Endothelial cell of umbilical vein (primary cell): ENCODE results near the gene KIAA1614. TPM values are rescaled to one million over a fixed set of nuclear protein-coding genes. Genes with fewer than 3 reads are reported as not detected.

Experiments used
- BruUV-seq: library from RNA; stranded (reverse); fragments of 400-500 nt; replicated peaks from 2 replicates; lab custom pipeline; 2021; lab: Mats Ljungman, UMichigan
- CTCF ChIA-PET: fragments of 300-600, 350-600 bp; sonication (Branson Sonifier 250); formaldehyde crosslinking; loops from one replicate; lab custom pipeline; 2021; ENCODE audit warnings: antibody characterized with exemption, inconsistent platforms; lab: Charles Lee
- POLR2A ChIA-PET: fragments of 300-600, 350-600 bp; sonication (Branson Sonifier 250); formaldehyde crosslinking; loops from one replicate; lab custom pipeline; 2021; ENCODE audit warnings: antibody characterized with exemption, inconsistent platforms; lab: Charles Lee
- DNase-seq: peaks from one replicate; pipeline ENCODE4 v3.0.0-alpha.2; 2011; ENCODE audit warnings: low read depth, low spot score
- FAIRE-seq: peaks from 2 replicates; lab custom pipeline; 2011; peaks lifted over from hg19 to GRCh38; lab: Jason Lieb, UNC
- H2AFZ ChIP-seq: 2 replicates; pipeline ENCODE4 v1.6.0; 2012; ENCODE audit warnings: low read depth, low read length, control low read depth, inconsistent platforms
- H3K27ac ChIP-seq: 2 replicates; pipeline ENCODE4 v1.5.1; 2011; ENCODE audit warnings: low read depth, mild to moderate bottlenecking, control low read depth, low read length, moderate library complexity; ENCODE audit not compliant: insufficient read depth
- H3K27me3 ChIP-seq, 2 experiments: 2 replicates each; pipeline versions ENCODE4 v1.6.0 to v1.6.1; 2011; ENCODE audit warnings: low read length in 2 of 2, mixed read lengths in 1 of 2; ENCODE audit not compliant: control insufficient read depth in 2 of 2, insufficient read depth in 2 of 2
- H3K36me3 ChIP-seq, 2 experiments: 2 replicates in 1 of 2; 3 replicates in 1 of 2; pipeline ENCODE4 v1.5.1; 2011; ENCODE audit warnings: low read length in 2 of 2, mild to moderate bottlenecking in 1 of 2, moderate library complexity in 1 of 2; ENCODE audit not compliant: control insufficient read depth in 2 of 2, insufficient read depth in 2 of 2; ENCODE audit errors: extremely low read depth in 1 of 2
- H3K4me1 ChIP-seq: 3 replicates; pipeline ENCODE4 v1.5.1; 2011; ENCODE audit warnings: mild to moderate bottlenecking, low read length; ENCODE audit not compliant: control insufficient read depth, insufficient read depth; ENCODE audit errors: extremely low read depth
- H3K4me2 ChIP-seq: 2 replicates; pipeline ENCODE4 v1.6.1; 2011; ENCODE audit warnings: low read length, control low read depth, mixed read lengths; ENCODE audit not compliant: insufficient read depth
- H3K4me3 ChIP-seq, 3 experiments: fragments of 200-600 bp in 1 of 3; sonication (generic), shearing (Covaris generic) in 1 of 3; replicated peaks in 1 of 3; 2 replicates each; pipeline ENCODE4 v1.5.1; 2011 to 2016; ENCODE audit warnings: control low read depth in 3 of 3, low read length in 3 of 3, mild to moderate bottlenecking in 2 of 3, inconsistent platforms in 1 of 3, low read depth in 1 of 3, moderate library complexity in 1 of 3; ENCODE audit not compliant: insufficient read depth in 1 of 3
- H3K79me2 ChIP-seq: 2 replicates; pipeline ENCODE4 v1.6.0; 2012; ENCODE audit warnings: low read length, inconsistent platforms; ENCODE audit not compliant: control insufficient read depth, insufficient read depth
- H3K9ac ChIP-seq: replicated peaks from 2 replicates; pipeline ENCODE3; 2011; ENCODE audit warnings: low read length, control low read depth; ENCODE audit not compliant: insufficient read depth; ENCODE audit errors: extremely low read depth
- H3K9me1 ChIP-seq: replicated peaks from 3 replicates; pipeline ENCODE4 v1.6.0; 2011; ENCODE audit warnings: mild to moderate bottlenecking, low read length; ENCODE audit not compliant: control insufficient read depth, insufficient read depth; ENCODE audit errors: extremely low read depth
- H3K9me3 ChIP-seq: replicated peaks from 2 replicates; pipeline ENCODE4 v1.5.1; 2012; ENCODE audit warnings: low read length, inconsistent platforms; ENCODE audit not compliant: control insufficient read depth, insufficient read depth
- H4K20me1 ChIP-seq: replicated peaks from 2 replicates; pipeline ENCODE3; 2011; ENCODE audit warnings: mild to moderate bottlenecking, low read length; ENCODE audit not compliant: control insufficient read depth, insufficient read depth; ENCODE audit errors: extremely low read depth
- CTCF ChIP-seq, 2 donors: IDR thresholded peaks; 1 replicate in 1 of 2; 2 replicates in 1 of 2; pipeline ENCODE4 v1.5.1; 2011; ENCODE audit warnings: low read length in 2 of 2, mild to moderate bottlenecking in 2 of 2, moderate library complexity in 2 of 2, control low read depth in 1 of 2, inconsistent platforms in 1 of 2, low read depth in 1 of 2; ENCODE audit not compliant: insufficient read depth in 1 of 2; ENCODE audit errors: extremely low read depth in 1 of 2
- FOS ChIP-seq: IDR thresholded peaks from 2 replicates; pipeline ENCODE4 v1.6.1; 2011; ENCODE audit warnings: mild to moderate bottlenecking, low read length, moderate library complexity, borderline replicate concordance; ENCODE audit not compliant: insufficient read depth
- GATA2 ChIP-seq: IDR thresholded peaks from 2 replicates; pipeline ENCODE4 v1.7.0; 2011; ENCODE audit warnings: low read depth, mild to moderate bottlenecking, moderate library complexity, mixed read lengths, low read length; ENCODE audit not compliant: insufficient read length, insufficient read depth
- dilution Hi-C: fragments of 300-500 bp; cut with MboI; formaldehyde crosslinking; loops from one replicate; pipeline ENCODE4 v1.15.0; 2019; ENCODE audit warnings: low sequenced_read_pairs; ENCODE audit not compliant: extremely low pct_ligation_motif_present
- intact Hi-C: fragments of 100-400 bp; cut with micrococcal nuclease; formaldehyde crosslinking; loops from one replicate; pipeline ENCODE4 v1.10.0; 2022
- polyA plus RNA-seq, 4 experiments: library from polyadenylated mRNA; depleted of rRNA in 3 of 4; stranded (reverse) in 3 of 4; unstranded in 1 of 4; fragments of >200 nt; gene quantifications; 2 replicates each; pipeline versions ENCODE4 v1.2.1 to v1.2.3, GENCODE V29; 2011 to 2012; ENCODE audit warnings: missing spikeins in 1 of 4
- total RNA-seq: library from RNA; stranded (reverse); gene quantifications from 2 replicates; pipeline ENCODE4 v1.2.3, GENCODE V29; 2021

Gene KIAA1614
- total and polyA plus RNA-seq, 2 donors (not counting 3 experiments of a cell fraction or from before 2014, with no cell fraction given), result 1.0 to 2.0 TPM

GRCh38 chr1:180863158-180863775, 49.4 kb upstream of the KIAA1614 start:
- dilution Hi-C loops, result loop anchor here (25.0 kb wide), 1 partner anchor 351 kb away; the partner anchor contains the start of gene ACBD6
- Histone ChIP-seq H3K79me2 (no peaks in the 10 kb centered on the region), H3K9me1 (no peaks in the 10 kb centered on the region), H3K4me3 (no peak overlapping the region), H3K4me1 (peaks cover 3% of the 10 kb centered on the region), H4K20me1 (no peaks in the 10 kb centered on the region), H3K36me3 (no peaks in the 10 kb centered on the region), H3K9me3 (no peaks in the 10 kb centered on the region), H3K27ac (no peak overlapping the region), H3K9ac (peak overlapping the region; percentile 23), H3K27me3 (no peaks in the 10 kb centered on the region), H3K4me2 (no peak overlapping the region), H2AFZ (no peak overlapping the region)
- ChIA-PET CTCF (interaction anchor here (0.7 to 7.4 kb wide), 51 partner anchors 9 to 675 kb away, joined by 3 to 314 read pairs (median 5); partner anchors contain the start of genes ACBD6, MR1 and XPR1), POLR2A (no interaction called here)
- BruUV-seq, result no TSS peak
- no peak for TF ChIP-seq GATA2
- TF ChIP-seq FOS, result no peak
- peak; percentile 42 to 45 for TF ChIP-seq CTCF (IDR thresholded peaks at IDR 0.05; ENCODE audit: extremely low read depth in 1 of 2, insufficient read depth in 1 of 2, low read depth in 1 of 2, low read length in 2 of 2)
- FAIRE-seq (peak; percentile 90), DNase-seq (peak; percentile 80)
- intact Hi-C loops, result loop anchor here (5.0 kb wide), 1 partner anchor 86 kb away; no protein-coding TSS in a partner anchor
